Measurements from ENCODE around the gene FGF7. TPM values are rescaled to one million over a fixed set of nuclear protein-coding genes. Genes with fewer than 3 reads are reported as not detected.

FGF7 gene
- total and polyA plus RNA-seq, 10 of the 15 experiments (the other 5 are each of a cell fraction or from before 2014, with no cell fraction given), result 0.08 TPM; not detected in 9

DNA sequence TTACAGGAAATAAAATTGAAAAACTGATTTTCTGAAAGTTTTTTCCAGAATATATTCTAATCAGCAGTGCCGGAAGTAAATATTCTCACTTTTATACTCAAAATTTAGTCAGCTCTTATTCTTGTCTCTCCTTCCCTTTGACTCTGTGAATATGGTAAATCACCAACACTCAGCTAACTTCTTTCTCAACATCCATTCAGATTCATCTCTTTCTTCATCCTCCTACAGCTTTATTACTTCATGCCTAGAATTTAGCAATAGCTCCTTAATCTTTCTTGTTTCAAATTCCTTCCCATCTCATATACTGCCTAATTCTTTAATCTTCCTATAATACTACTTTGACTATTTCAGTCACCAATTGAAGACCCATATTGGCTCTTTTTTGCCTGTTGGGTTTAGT lies 67.9 kb downstream of the FGF7 start:
- no peak for FAIRE-seq
- DNase-seq (ENCODE audit: low read depth, low spot score), result no peak
- no peaks in the 10 kb centered on the region for H3K4me1 ChIP-seq (ENCODE audit: control insufficient read depth, insufficient read depth, low read length)
- no peak overlapping the region for H3K9ac ChIP-seq (ENCODE audit: control insufficient read depth, insufficient read depth, low read length)
- H3K27me3 ChIP-seq (replicated peaks in 1 of 2; ENCODE audit: control insufficient read depth in 2 of 2, insufficient read depth in 2 of 2, low read length in 1 of 2), result no peaks in the 10 kb centered on the region
- in situ Hi-C loops (cut with MboI), result no loop called here
- no peaks in the 10 kb centered on the region for H3K9me3 ChIP-seq (replicated peaks; ENCODE audit: control insufficient read depth, insufficient read depth, low read length)
- intact Hi-C loops (cut with micrococcal nuclease; ENCODE audit: unreplicated experiment), result no loop called here
- BruUV-seq (replicated peaks), result no TSS peak
- no peaks in the 10 kb centered on the region for H4K20me1 ChIP-seq (ENCODE audit: control insufficient read depth, insufficient read depth)
- H3K27ac ChIP-seq (ENCODE audit: control insufficient read depth, insufficient read depth), result no peak overlapping the region
- 47% methylated on average over 1 of the region's 1 CpG for WGBS (ENCODE audit: insufficient coverage, insufficient replicate concordance, low lambda C conversion rate, missing lambda C conversion rate)
- ChIA-PET SMC1A (ENCODE audit: uncharacterized antibody, unreplicated experiment) (interaction anchor here (0.6 kb wide), 1 partner anchor 31 kb away, joined by 3 read pairs; no protein-coding TSS in a partner anchor), POLR2A (no interaction called here), RAD21 (ENCODE audit: unreplicated experiment) (no interaction called here), CTCF (interaction anchor here (0.9 kb wide), 1 partner anchor 68 kb away, joined by 3 read pairs; the partner anchor contains the start of gene FGF7)
- H3K4me2 ChIP-seq (ENCODE audit: control insufficient read depth, insufficient read depth), result no peak overlapping the region
- H3K4me3 ChIP-seq, result no peak overlapping the region
- H2AFZ ChIP-seq (ENCODE audit: control insufficient read depth, low read depth, low read length), result no peak overlapping the region
- ATAC-seq, result no peak
- H3K36me3 ChIP-seq (ENCODE audit: control insufficient read depth in 2 of 2, insufficient read depth in 2 of 2, low read length in 1 of 2), result no peaks in the 10 kb centered on the region
- no peaks in the 10 kb centered on the region for H3K79me2 ChIP-seq (ENCODE audit: control insufficient read depth, insufficient read depth, low read length)
- no peak for TF ChIP-seq TCF12 (IDR thresholded peaks at IDR 0.05; ENCODE audit: low read depth, low read length)
- TF ChIP-seq BACH1 (IDR thresholded peaks at IDR 0.05; ENCODE audit: borderline replicate concordance), result no peak
- no peak for TF ChIP-seq SREBF1 (IDR thresholded peaks at IDR 0.05; ENCODE audit: low read length)
- no peak for TF ChIP-seq FOXM1 (IDR thresholded peaks at IDR 0.05; ENCODE audit: low read depth, low read length)
- no peak for TF ChIP-seq FOXK2 (IDR thresholded peaks at IDR 0.05)
- no peak for TF ChIP-seq CEBPZ (IDR thresholded peaks at IDR 0.05; ENCODE audit: low read depth, low read length)
- TF ChIP-seq, protein P1, sequence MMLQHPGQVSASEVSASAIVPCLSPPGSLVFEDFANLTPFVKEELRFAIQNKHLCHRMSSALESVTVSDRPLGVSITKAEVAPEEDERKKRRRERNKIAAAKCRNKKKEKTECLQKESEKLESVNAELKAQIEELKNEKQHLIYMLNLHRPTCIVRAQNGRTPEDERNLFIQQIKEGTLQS (IDR thresholded peaks at IDR 0.05; ENCODE audit: borderline replicate concordance, extremely low read depth, low read depth, low read length), result no peak
- no peak for TF ChIP-seq MTA2 (IDR thresholded peaks at IDR 0.05; ENCODE audit: low read depth)
- no peak for TF ChIP-seq NR2C1 (IDR thresholded peaks at IDR 0.05)
- TF ChIP-seq EGR1 (IDR thresholded peaks at IDR 0.05; ENCODE audit: borderline replicate concordance in 1 of 2, low read depth in 2 of 2, low read length in 2 of 2), result no peak
- no peak for TF ChIP-seq CBX3 (IDR thresholded peaks at IDR 0.05; ENCODE audit: borderline replicate concordance, low read depth)
- no peak for TF ChIP-seq MYB (IDR thresholded peaks at IDR 0.05; ENCODE audit: borderline replicate concordance, low read depth, low read length)
- TF ChIP-seq ZNF384 (IDR thresholded peaks at IDR 0.05; ENCODE audit: borderline replicate concordance, low read depth, low read length), result no peak
- TF ChIP-seq TCF7 (IDR thresholded peaks at IDR 0.05; ENCODE audit: borderline replicate concordance), result no peak
- TF ChIP-seq CUX1 (IDR thresholded peaks at IDR 0.05; ENCODE audit: insufficient replicate concordance, low read depth, low read length), result no peak
- TF ChIP-seq MAX (IDR thresholded peaks at IDR 0.05; ENCODE audit: low read depth, low read length), result no peak
- TF ChIP-seq HDGF (IDR thresholded peaks at IDR 0.05), result no peak
